Lower lobe of right lung (tissue), 2 donors: Measurements from ENCODE around the gene SRPK3. TPM values are rescaled to one million over a fixed set of nuclear protein-coding genes. Genes with fewer than 3 reads are reported as not detected.

ENCODE experiments used
- ATAC-seq, 2 donors: fragments of 200-7000 bp; cut with Tn5 transposase; one replicate each; pipeline ENCODE4 v1.9.1; 2020 to 2022; ENCODE audit warnings: mild to moderate bottlenecking in 2 of 2, moderate library complexity in 2 of 2
- DNase-seq: peaks from one replicate; pipeline ENCODE4 v3.0.0-alpha.2; 2020
- H3K27ac ChIP-seq: fragments of 200-600 bp; one replicate; pipeline ENCODE4 v1.8.0; 2022
- H3K27me3 ChIP-seq: fragments of 200-600 bp; one replicate; pipeline ENCODE4 v1.8.0; 2022; ENCODE audit warnings: low read depth
- H3K36me3 ChIP-seq: fragments of 200-600 bp; one replicate; pipeline ENCODE4 v1.8.0; 2022; ENCODE audit warnings: mild to moderate bottlenecking
- H3K4me1 ChIP-seq: fragments of 200-600 bp; one replicate; pipeline ENCODE4 v1.8.0; 2022
- H3K4me3 ChIP-seq: fragments of 200-600 bp; one replicate; pipeline ENCODE4 v1.8.0; 2022; ENCODE audit warnings: mild to moderate bottlenecking
- H3K9me3 ChIP-seq: fragments of 200-600 bp; one replicate; pipeline ENCODE4 v1.8.0; 2022
- intact Hi-C: fragments of 100-400 bp; cut with DNase I; formaldehyde crosslinking; loops from one replicate; pipeline ENCODE4 v1.11.0; 2022
- total RNA-seq: library from RNA; stranded (reverse); fragmentation: NEBNext Ultra II Directional; extraction: Animal tissue kit (Norgen Biotek cat#: 25700); gene quantifications from one replicate; pipeline ENCODE4 v1.2.1, GENCODE V29; 2021
- TF ChIP-seq, protein P1 (sequence below): fragments of 200-600 bp; IDR thresholded peaks from one replicate; pipeline ENCODE4 v1.8.0; 2022; ENCODE audit warnings: antibody characterized with exemption, mild to moderate bottlenecking
- donor health status: DM: no; HTN: yes; CAD: no; lungs with severe emphysema.

SRPK3 gene
- total RNA-seq, 1 donor from 2014 or later: not detected

DNA sequence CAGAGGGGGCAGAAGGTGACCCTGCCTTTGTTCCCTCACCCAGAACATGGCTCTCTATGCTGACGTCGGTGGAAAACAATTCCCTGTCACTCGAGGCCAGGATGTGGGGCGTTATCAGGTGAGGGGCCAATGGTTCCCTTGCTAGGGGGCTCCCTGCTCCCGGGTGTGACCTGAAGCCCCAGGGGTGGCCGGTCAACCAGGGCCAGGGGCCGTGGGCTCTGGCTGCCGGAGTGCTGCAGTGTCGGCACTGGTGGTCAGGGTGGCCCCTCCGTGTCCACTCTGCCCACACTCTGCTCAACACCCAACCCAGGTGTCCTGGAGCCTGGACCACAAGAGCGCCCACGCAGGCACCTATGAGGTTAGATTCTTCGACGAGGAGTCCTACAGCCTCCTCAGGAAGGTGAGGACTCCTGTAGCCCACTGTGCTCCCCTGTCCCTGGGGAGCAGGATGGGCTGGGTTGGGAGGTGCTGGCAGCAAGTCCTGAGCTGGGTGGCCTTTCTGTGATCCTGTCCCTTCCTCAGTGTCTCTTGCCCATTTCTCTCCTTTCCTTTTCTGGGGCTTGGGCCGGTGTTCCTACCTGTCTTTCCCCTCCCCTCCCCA is 16.7 kb downstream of the SRPK3 start:
- TF ChIP-seq, protein P1, sequence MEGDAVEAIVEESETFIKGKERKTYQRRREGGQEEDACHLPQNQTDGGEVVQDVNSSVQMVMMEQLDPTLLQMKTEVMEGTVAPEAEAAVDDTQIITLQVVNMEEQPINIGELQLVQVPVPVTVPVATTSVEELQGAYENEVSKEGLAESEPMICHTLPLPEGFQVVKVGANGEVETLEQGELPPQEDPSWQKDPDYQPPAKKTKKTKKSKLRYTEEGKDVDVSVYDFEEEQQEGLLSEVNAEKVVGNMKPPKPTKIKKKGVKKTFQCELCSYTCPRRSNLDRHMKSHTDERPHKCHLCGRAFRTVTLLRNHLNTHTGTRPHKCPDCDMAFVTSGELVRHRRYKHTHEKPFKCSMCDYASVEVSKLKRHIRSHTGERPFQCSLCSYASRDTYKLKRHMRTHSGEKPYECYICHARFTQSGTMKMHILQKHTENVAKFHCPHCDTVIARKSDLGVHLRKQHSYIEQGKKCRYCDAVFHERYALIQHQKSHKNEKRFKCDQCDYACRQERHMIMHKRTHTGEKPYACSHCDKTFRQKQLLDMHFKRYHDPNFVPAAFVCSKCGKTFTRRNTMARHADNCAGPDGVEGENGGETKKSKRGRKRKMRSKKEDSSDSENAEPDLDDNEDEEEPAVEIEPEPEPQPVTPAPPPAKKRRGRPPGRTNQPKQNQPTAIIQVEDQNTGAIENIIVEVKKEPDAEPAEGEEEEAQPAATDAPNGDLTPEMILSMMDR: no peak
- no peak for DNase-seq
- Histone ChIP-seq H3K27ac (no peak overlapping the region), H3K36me3 (peaks cover 18% of the 10 kb centered on the region), H3K4me1 (peaks cover 13% of the 10 kb centered on the region), H3K9me3 (no peaks in the 10 kb centered on the region), H3K4me3 (no peak overlapping the region), H3K27me3 (no peaks in the 10 kb centered on the region)
- intact Hi-C loops: no loop called here
- no peak for ATAC-seq

DNA sequence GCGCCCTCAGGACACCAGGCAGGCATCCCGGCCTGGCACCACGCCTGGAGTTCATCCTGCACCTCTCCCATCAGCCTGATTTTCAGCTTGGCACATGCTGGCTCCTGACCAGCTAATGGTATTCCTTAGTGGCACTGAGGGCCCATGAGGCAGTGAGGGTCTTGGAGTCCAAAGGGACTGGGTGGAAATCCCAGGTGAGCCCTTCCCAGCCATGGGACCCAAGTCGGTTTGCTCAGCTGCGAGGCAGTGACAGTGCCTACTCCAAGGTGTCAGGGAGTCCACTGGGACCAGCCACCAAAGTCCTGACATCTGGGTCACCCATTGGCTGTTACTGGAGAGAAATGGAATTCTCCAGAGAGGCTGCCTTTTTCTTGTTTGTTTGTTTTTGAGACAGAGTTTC is 18.5 kb downstream of the SRPK3 start:
- TF ChIP-seq, protein P1: no peak
- Histone ChIP-seq H3K27ac (no peak overlapping the region), H3K36me3 (peaks cover 18% of the 10 kb centered on the region), H3K4me1 (peaks cover 8% of the 10 kb centered on the region), H3K27me3 (no peaks in the 10 kb centered on the region), H3K9me3 (no peaks in the 10 kb centered on the region), H3K4me3 (no peak overlapping the region)
- intact Hi-C loops: no loop called here
- ATAC-seq: no peak
- DNase-seq: no peak

GRCh38 chrX:153800177-153800722 is 19.4 kb downstream of the SRPK3 start:
- Histone ChIP-seq H3K4me3 (no peak overlapping the region), H3K27ac (no peak overlapping the region), H3K27me3 (no peaks in the 10 kb centered on the region), H3K36me3 (peaks cover 18% of the 10 kb centered on the region), H3K4me1 (peaks cover 6% of the 10 kb centered on the region), H3K9me3 (no peaks in the 10 kb centered on the region)
- ATAC-seq: no peak
- intact Hi-C loops: no loop called here
- DNase-seq: no peak
- TF ChIP-seq, protein P1: no peak

- DNase-seq: no peak
- no peaks in the 10 kb centered on the region for H3K27me3 ChIP-seq
- no peak for ATAC-seq
- peaks cover 18% of the 10 kb centered on the region for H3K36me3 ChIP-seq
- peaks cover 1% of the 10 kb centered on the region for H3K4me1 ChIP-seq
- no peak overlapping the region for H3K27ac ChIP-seq
- TF ChIP-seq, protein P1: no peak
- no peak overlapping the region for H3K4me3 ChIP-seq
- intact Hi-C loops: no loop called here
- H3K9me3 ChIP-seq: no peaks in the 10 kb centered on the region
Observed at GRCh38 chrX:153800746-153801145, 19.9 kb downstream of the SRPK3 start.

DNA sequence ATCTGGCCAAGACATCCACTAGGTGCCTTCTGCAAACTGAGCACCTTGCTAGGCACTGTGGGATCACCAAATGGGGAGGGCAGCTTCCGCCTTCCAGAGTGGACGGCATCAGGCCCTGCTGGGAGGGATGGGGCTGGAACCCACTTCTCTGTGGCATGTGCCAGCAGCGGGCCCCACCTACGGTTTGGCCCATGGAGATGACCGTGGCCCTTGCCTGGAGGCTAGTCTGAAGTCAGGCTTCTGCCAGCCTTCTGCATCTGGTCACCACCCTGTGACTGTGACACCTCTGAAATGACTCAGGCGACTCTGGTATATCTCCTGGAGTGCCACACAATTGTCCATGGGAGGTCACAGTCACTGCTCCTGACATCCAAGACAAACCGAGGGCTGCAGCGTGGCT is 20.8 kb downstream of the SRPK3 start:
- no peak for ATAC-seq
- Histone ChIP-seq H3K9me3 (no peaks in the 10 kb centered on the region), H3K36me3 (peaks cover 18% of the 10 kb centered on the region), H3K27me3 (no peaks in the 10 kb centered on the region), H3K4me1 (no peaks in the 10 kb centered on the region), H3K4me3 (no peak overlapping the region), H3K27ac (no peak overlapping the region)
- intact Hi-C loops: no loop called here
- TF ChIP-seq, protein P1: no peak
- no peak for DNase-seq
